Stimulated activated CD4-positive, alpha-beta T cell treated with anti-CD3 and anti-CD28 coated beads, Interleukin-12 subunit alpha, Interleukin-12 subunit beta, amount 100 ng/mL, for 4 hours (primary cell): ENCODE data around the gene SASH1.

Experiments
- DNase-seq: peaks from one replicate; pipeline ENCODE4 v3.0.0-alpha.2; 2020

SASH1 gene

GRCh38 chr6:148342350-148343046, at the start of gene SASH1:
SASH1 (plus strand) TSS chr6:148342838; CDS start chr6:148343068, 230 bp downstream.
- peak; percentile 1 for DNase-seq

- no peak for DNase-seq
Measured at GRCh38 chr6:148293181-148293995, 49.2 kb upstream of the SASH1 start.

- DNase-seq: no peak
Measured at GRCh38 chr6:148294059-148294458, 48.6 kb upstream of the SASH1 start.

GRCh38 chr6:148295261-148295887, 47.3 kb upstream of the SASH1 start:
- no peak for DNase-seq

GRCh38 chr6:148296771-148297170, 45.9 kb upstream of the SASH1 start:
- DNase-seq: no peak

- DNase-seq: no peak
Measured at GRCh38 chr6:148298683-148299082, 44.0 kb upstream of the SASH1 start.

GRCh38 chr6:148303616-148304015, 39.0 kb upstream of the SASH1 start:
- DNase-seq: no peak

- DNase-seq: no peak
Measured at GRCh38 chr6:148304976-148305375, 37.7 kb upstream of the SASH1 start.

GRCh38 chr6:148306286-148306685, 36.4 kb upstream of the SASH1 start:
- DNase-seq: no peak

GRCh38 chr6:148307405-148307804, 35.2 kb upstream of the SASH1 start:
- DNase-seq: no peak

GRCh38 chr6:148309301-148309700, 33.3 kb upstream of the SASH1 start:
- no peak for DNase-seq

GRCh38 chr6:148311966-148312669, 30.5 kb upstream of the SASH1 start:
- DNase-seq: no peak

- DNase-seq: no peak
Measured at GRCh38 chr6:148313488-148313887, 29.1 kb upstream of the SASH1 start.

- DNase-seq: no peak
Measured at GRCh38 chr6:148316308-148316707, 26.3 kb upstream of the SASH1 start.

- no peak for DNase-seq
Measured at GRCh38 chr6:148317051-148317450, 25.6 kb upstream of the SASH1 start.

- DNase-seq: no peak
Measured at GRCh38 chr6:148317739-148318138, 24.9 kb upstream of the SASH1 start.

GRCh38 chr6:148322704-148323103, 19.9 kb upstream of the SASH1 start:
- DNase-seq: no peak

- no peak for DNase-seq
Measured at GRCh38 chr6:148323344-148323743, 19.3 kb upstream of the SASH1 start.

GRCh38 chr6:148324297-148324985, 18.2 kb upstream of the SASH1 start:
- DNase-seq: no peak

- DNase-seq: no peak
Measured at GRCh38 chr6:148325316-148326068, 17.1 kb upstream of the SASH1 start.

GRCh38 chr6:148328876-148329555, 13.6 kb upstream of the SASH1 start:
- no peak for DNase-seq
